Parathyroid adenoma (tissue), 2 donors: ENCODE data around the gene INPP5D.

Source experiments
- H2AFZ ChIP-seq: fragments of 300-600 bp; sonication (generic); one replicate; pipeline ENCODE4 v1.7.0; 2017; ENCODE audit warnings: antibody characterized with exemption, mild to moderate bottlenecking
- H3K27ac ChIP-seq: fragments of 300-600 bp; sonication (generic); one replicate; pipeline ENCODE4 v1.7.0; 2017
- H3K27me3 ChIP-seq: fragments of 300-600 bp; sonication (generic); one replicate; pipeline ENCODE4 v1.7.0; 2017; ENCODE audit warnings: low read length; ENCODE audit not compliant: control insufficient read depth, insufficient read depth
- H3K36me3 ChIP-seq: fragments of 300-600 bp; sonication (generic); one replicate; pipeline ENCODE4 v1.7.0; 2017; ENCODE audit warnings: low read length; ENCODE audit not compliant: control insufficient read depth, insufficient read depth
- H3K4me1 ChIP-seq: fragments of 300-600 bp; sonication (generic); one replicate; pipeline ENCODE4 v1.7.0; 2017; ENCODE audit warnings: control low read depth
- H3K4me2 ChIP-seq: fragments of 300-600 bp; sonication (generic); one replicate; pipeline ENCODE4 v1.7.0; 2017; ENCODE audit warnings: low read length
- H3K4me3 ChIP-seq: fragments of 300-600 bp; sonication (generic); one replicate; pipeline ENCODE4 v1.7.0; 2017; ENCODE audit warnings: low read depth, low read length
- H3K79me2 ChIP-seq: fragments of 300-600 bp; sonication (generic); one replicate; pipeline ENCODE4 v1.7.0; 2017; ENCODE audit warnings: control low read depth
- H3K9ac ChIP-seq: fragments of 300-600 bp; sonication (generic); one replicate; pipeline ENCODE4 v1.7.0; 2017; ENCODE audit warnings: mild to moderate bottlenecking
- H3K9me3 ChIP-seq: fragments of 300-600 bp; sonication (generic); one replicate; pipeline ENCODE4 v1.7.0; 2017; ENCODE audit warnings: low read length; ENCODE audit not compliant: control insufficient read depth
- TF ChIP-seq, protein P1 (sequence below): fragments of 300-600 bp; sonication (generic); IDR thresholded peaks from one replicate; pipeline ENCODE4 v1.7.0; 2017; ENCODE audit warnings: antibody characterized with exemption, mild to moderate bottlenecking
- donor health status: primary hyperparathyroidism.

INPP5D gene

DNA sequence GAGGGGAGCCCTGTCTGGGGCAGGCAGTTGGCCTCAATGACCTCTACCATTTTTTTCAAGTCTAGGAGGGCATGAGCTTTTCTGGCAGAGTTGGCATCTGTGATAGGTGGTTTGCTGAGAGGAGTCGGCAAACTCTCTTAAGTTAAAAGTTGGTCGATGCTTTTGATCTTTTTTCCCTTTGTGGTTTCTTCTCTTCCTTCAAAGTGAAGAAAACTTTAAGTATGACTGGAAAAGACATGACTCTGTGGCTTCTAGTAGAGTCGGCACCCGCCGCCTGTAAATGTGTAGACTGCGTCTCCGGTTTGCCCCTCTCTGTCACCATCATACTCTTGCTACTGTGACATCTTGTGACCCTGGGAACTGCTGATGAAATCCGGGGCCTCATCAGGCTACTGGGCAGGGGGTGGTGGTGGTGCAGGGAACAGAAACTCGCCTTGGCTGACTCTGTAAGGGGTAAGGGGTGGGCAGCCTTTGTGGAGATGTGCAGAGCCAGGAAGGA lies 21.1 kb downstream of the INPP5D start:
- H3K4me1 ChIP-seq = peaks cover 3% of the 10 kb centered on the region
- no peak overlapping the region for H3K27ac ChIP-seq

GRCh38 chr2:233081731-233082221 lies 21.6 kb downstream of the INPP5D start:
- H3K79me2 ChIP-seq = no peaks in the 10 kb centered on the region
- H3K9ac ChIP-seq = no peak overlapping the region
- H2AFZ ChIP-seq = no peak overlapping the region
- TF ChIP-seq, protein P1, sequence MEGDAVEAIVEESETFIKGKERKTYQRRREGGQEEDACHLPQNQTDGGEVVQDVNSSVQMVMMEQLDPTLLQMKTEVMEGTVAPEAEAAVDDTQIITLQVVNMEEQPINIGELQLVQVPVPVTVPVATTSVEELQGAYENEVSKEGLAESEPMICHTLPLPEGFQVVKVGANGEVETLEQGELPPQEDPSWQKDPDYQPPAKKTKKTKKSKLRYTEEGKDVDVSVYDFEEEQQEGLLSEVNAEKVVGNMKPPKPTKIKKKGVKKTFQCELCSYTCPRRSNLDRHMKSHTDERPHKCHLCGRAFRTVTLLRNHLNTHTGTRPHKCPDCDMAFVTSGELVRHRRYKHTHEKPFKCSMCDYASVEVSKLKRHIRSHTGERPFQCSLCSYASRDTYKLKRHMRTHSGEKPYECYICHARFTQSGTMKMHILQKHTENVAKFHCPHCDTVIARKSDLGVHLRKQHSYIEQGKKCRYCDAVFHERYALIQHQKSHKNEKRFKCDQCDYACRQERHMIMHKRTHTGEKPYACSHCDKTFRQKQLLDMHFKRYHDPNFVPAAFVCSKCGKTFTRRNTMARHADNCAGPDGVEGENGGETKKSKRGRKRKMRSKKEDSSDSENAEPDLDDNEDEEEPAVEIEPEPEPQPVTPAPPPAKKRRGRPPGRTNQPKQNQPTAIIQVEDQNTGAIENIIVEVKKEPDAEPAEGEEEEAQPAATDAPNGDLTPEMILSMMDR = no peak
- H3K27ac ChIP-seq = no peak overlapping the region
- H3K27me3 ChIP-seq = no peaks in the 10 kb centered on the region
- H3K4me2 ChIP-seq = no peak overlapping the region
- no peaks in the 10 kb centered on the region for H3K36me3 ChIP-seq
- peaks cover 2% of the 10 kb centered on the region for H3K4me1 ChIP-seq
- no peaks in the 10 kb centered on the region for H3K9me3 ChIP-seq
- no peak overlapping the region for H3K4me3 ChIP-seq

More for the DNA sequence above, 21.1 kb downstream of the INPP5D start:
- no peak overlapping the region for H2AFZ ChIP-seq
- H3K36me3 ChIP-seq = no peaks in the 10 kb centered on the region
- H3K79me2 ChIP-seq = no peaks in the 10 kb centered on the region
- H3K4me2 ChIP-seq = no peak overlapping the region
- no peak overlapping the region for H3K4me3 ChIP-seq
- H3K9me3 ChIP-seq = no peaks in the 10 kb centered on the region
- H3K27me3 ChIP-seq = no peaks in the 10 kb centered on the region
- TF ChIP-seq, protein P1 = no peak
- no peak overlapping the region for H3K9ac ChIP-seq

GRCh38 chr2:233082222-233082930 lies 22.2 kb downstream of the INPP5D start:
- no peaks in the 10 kb centered on the region for H3K79me2 ChIP-seq
- TF ChIP-seq, protein P1 = no peak
- no peaks in the 10 kb centered on the region for H3K36me3 ChIP-seq
- H3K9ac ChIP-seq = no peak overlapping the region
- H3K27me3 ChIP-seq = no peaks in the 10 kb centered on the region
- H2AFZ ChIP-seq = no peak overlapping the region
- H3K4me1 ChIP-seq = no peaks in the 10 kb centered on the region
- H3K4me3 ChIP-seq = no peak overlapping the region
- H3K9me3 ChIP-seq = no peaks in the 10 kb centered on the region
- no peak overlapping the region for H3K4me2 ChIP-seq
- peak overlapping the region; percentile 69 for H3K27ac ChIP-seq

GRCh38 chr2:233082931-233083755 lies 23.0 kb downstream of the INPP5D start:
- H2AFZ ChIP-seq = no peak overlapping the region
- TF ChIP-seq, protein P1 = no peak
- no peak overlapping the region for H3K4me2 ChIP-seq
- H3K27me3 ChIP-seq = no peaks in the 10 kb centered on the region
- H3K79me2 ChIP-seq = no peaks in the 10 kb centered on the region
- H3K9ac ChIP-seq = no peak overlapping the region
- H3K4me3 ChIP-seq = no peak overlapping the region
- no peaks in the 10 kb centered on the region for H3K9me3 ChIP-seq
- H3K27ac ChIP-seq = peak overlapping the region; percentile 69
- H3K4me1 ChIP-seq = no peaks in the 10 kb centered on the region
- no peaks in the 10 kb centered on the region for H3K36me3 ChIP-seq
